HUES6 (cell line): ENCODE results near the gene SAMD5.

Experiments used
- H3K27ac ChIP-seq: 2 replicates; pipeline ENCODE4 v1.7.0; 2013; ENCODE audit warnings: low read depth, mild to moderate bottlenecking, low read length, inconsistent platforms
- H3K27me3 ChIP-seq: 2 replicates; pipeline ENCODE4 v1.6.1; 2013; ENCODE audit warnings: low read length; ENCODE audit not compliant: control insufficient read depth, insufficient read depth
- H3K36me3 ChIP-seq: 2 replicates; pipeline ENCODE4 v1.6.1; 2013; ENCODE audit warnings: low read length; ENCODE audit not compliant: control insufficient read depth, insufficient read depth
- H3K4me1 ChIP-seq: 2 replicates; pipeline ENCODE4 v1.6.1; 2013; ENCODE audit warnings: low read length; ENCODE audit not compliant: control insufficient read depth, insufficient read depth
- H3K4me3 ChIP-seq: 2 replicates; pipeline ENCODE4 v1.5.1; 2013; ENCODE audit warnings: low read depth, low read length
- H3K9ac ChIP-seq: one replicate; pipeline ENCODE4 v1.6.1; 2013; ENCODE audit warnings: mild to moderate bottlenecking, low read length
- H3K9me3 ChIP-seq: 2 replicates; pipeline ENCODE4 v1.6.1; 2013; ENCODE audit warnings: low read depth, low read length; ENCODE audit not compliant: control insufficient read depth, insufficient read depth

Gene SAMD5

DNA sequence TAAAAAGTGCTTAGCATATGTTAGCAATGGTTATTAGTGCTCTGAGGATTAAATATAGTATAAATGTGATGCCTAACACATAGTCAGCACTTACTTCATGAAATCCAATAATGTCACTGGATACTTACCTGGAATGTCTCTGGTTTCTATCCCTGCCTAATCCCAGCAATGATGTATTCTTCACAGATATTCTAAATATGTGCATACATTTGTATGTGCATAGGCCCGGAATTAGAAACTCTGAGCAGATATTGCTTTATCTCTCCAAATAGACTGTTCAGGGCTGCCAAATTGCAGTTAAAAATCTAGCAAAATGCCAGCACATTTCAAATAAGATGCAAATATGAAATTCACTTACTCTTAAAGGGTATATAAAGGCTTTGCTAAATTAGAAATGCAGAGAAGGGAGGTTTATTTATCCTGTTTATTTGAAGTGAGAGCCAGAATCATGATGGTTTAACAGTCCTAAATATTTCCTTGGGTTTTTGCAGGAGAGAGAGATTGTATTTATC lies 81.3 kb downstream of the SAMD5 start:
- no peaks in the 10 kb centered on the region for H3K36me3 ChIP-seq
- no peak overlapping the region for H3K4me3 ChIP-seq
- no peaks in the 10 kb centered on the region for H3K4me1 ChIP-seq
- no peak overlapping the region for H3K9ac ChIP-seq
- H3K27me3 ChIP-seq, result no peaks in the 10 kb centered on the region
- no peak overlapping the region for H3K27ac ChIP-seq
- no peaks in the 10 kb centered on the region for H3K9me3 ChIP-seq

DNA sequence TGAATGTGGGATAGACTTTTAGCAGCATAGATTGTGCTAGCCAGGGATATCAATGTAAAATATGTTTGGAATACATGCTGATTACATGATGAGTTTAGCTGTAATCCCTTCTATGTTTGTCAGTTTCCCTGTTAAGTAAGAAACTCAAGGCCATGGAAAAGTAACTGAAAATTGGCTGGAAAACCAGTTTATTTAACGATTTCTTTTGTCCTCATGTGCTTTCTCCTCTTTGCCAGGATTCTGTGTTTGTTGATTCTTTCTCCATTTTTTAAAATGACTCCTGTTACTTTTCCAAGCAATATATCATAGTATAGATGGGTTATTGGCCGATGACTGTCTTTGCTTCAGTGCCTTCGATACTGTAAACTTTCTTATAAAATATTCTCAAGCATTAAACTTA lies 87.5 kb downstream of the SAMD5 start:
- no peak overlapping the region for H3K27ac ChIP-seq
- no peaks in the 10 kb centered on the region for H3K9me3 ChIP-seq
- no peaks in the 10 kb centered on the region for H3K4me1 ChIP-seq
- H3K36me3 ChIP-seq, result no peaks in the 10 kb centered on the region
- H3K27me3 ChIP-seq, result no peaks in the 10 kb centered on the region
- H3K9ac ChIP-seq, result no peak overlapping the region
- no peak overlapping the region for H3K4me3 ChIP-seq

DNA sequence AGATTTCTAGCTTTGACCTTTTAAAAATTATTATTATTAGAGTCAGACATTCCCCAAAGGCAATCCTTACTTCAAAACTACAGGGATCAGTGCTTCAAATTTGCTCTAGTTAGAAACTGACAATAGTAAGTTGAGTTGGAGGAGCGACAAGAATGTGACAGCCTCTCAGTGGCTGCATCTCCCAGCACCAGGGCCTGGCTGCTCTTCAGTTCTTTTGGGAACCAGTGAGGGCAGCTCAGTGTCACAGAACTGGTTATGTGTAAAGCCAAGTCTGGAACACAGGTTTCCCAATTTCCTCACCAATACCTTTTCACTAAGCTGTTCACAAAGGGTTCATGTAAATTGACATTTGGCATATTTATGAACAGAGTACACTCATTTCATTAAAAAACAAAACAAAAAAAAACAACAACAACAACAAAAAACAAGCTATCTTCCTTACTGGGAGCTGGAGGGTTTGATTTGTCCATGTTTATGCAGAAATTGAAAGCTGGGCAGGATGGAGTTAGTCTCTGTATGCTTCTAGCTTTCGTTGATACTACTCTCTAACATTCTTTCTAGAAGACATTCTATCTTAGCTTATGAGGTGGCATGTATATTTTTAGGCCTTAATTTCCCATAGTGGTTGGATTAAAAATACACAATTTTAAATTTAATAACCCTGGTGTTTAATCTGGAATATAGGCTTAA lies 95.0 kb downstream of the SAMD5 start:
- Histone ChIP-seq H3K27ac (no peak overlapping the region), H3K9me3 (no peaks in the 10 kb centered on the region), H3K4me1 (no peaks in the 10 kb centered on the region), H3K9ac (no peak overlapping the region), H3K27me3 (no peaks in the 10 kb centered on the region), H3K36me3 (no peaks in the 10 kb centered on the region), H3K4me3 (no peak overlapping the region)

DNA sequence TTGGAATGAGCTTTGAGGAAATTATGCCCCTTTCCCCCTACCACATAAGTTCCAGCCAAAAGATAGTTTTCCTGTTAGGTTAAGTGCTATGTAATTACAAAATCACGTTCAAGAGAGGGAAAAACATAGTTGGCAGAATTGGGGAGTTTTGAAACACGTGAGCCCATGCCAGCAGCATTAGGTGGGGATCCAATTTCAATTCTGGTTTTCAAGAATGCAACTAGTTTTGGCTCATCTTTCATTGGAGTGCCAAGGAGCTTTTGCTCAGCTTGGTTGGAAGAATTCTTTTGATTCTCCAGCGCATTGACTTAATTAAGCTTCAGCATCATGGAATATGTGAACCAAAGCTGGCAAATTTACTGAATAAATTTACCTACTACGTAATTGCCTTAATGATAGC lies 95.9 kb downstream of the SAMD5 start:
- Histone ChIP-seq H3K4me1 (no peaks in the 10 kb centered on the region), H3K27me3 (no peaks in the 10 kb centered on the region), H3K36me3 (no peaks in the 10 kb centered on the region), H3K4me3 (no peak overlapping the region), H3K9ac (no peak overlapping the region), H3K27ac (no peak overlapping the region), H3K9me3 (no peaks in the 10 kb centered on the region)

DNA sequence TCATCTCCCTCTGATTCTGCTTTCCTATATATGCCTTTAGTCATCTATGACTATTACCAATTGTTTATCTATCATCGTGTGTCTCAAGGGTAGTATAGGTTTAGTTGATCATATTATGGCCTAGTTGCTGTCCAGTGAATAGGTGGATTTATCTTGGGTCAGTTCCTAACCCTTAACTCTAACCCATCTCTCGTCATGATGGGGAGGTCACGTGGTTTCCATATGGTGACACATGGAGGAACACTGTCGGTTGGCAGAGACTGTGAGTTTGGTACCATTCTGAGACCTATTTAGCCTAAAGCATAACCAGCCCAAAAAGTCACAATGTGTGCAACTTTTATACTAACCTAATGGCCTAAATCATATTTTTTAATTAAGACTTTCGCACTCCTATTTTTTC lies 103.5 kb downstream of the SAMD5 start:
- Histone ChIP-seq H3K9ac (no peak overlapping the region), H3K9me3 (no peaks in the 10 kb centered on the region), H3K4me3 (no peak overlapping the region), H3K27ac (no peak overlapping the region), H3K36me3 (no peaks in the 10 kb centered on the region), H3K4me1 (no peaks in the 10 kb centered on the region), H3K27me3 (no peaks in the 10 kb centered on the region)

DNA sequence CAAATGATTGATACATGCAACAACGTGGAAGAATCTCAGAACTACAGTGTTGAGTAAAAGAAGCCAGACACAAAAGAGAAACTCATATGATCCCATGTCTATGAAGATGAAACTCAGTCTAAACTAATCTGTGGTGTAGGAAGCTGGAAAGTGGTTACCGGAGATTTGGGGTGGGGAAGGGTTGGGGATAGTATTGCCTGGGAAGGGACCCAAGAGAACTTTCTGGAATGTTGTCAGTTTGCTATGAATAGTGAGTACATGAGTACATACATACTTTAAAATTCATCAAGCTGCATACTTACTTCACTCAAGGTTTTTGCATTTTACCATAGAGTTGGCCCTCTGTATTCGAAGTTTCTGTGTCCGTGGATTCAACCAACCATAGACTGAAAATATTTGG lies 106.0 kb downstream of the SAMD5 start:
- Histone ChIP-seq H3K9ac (no peak overlapping the region), H3K9me3 (no peaks in the 10 kb centered on the region), H3K27me3 (no peaks in the 10 kb centered on the region), H3K4me3 (no peak overlapping the region), H3K4me1 (no peaks in the 10 kb centered on the region), H3K36me3 (no peaks in the 10 kb centered on the region), H3K27ac (no peak overlapping the region)

DNA sequence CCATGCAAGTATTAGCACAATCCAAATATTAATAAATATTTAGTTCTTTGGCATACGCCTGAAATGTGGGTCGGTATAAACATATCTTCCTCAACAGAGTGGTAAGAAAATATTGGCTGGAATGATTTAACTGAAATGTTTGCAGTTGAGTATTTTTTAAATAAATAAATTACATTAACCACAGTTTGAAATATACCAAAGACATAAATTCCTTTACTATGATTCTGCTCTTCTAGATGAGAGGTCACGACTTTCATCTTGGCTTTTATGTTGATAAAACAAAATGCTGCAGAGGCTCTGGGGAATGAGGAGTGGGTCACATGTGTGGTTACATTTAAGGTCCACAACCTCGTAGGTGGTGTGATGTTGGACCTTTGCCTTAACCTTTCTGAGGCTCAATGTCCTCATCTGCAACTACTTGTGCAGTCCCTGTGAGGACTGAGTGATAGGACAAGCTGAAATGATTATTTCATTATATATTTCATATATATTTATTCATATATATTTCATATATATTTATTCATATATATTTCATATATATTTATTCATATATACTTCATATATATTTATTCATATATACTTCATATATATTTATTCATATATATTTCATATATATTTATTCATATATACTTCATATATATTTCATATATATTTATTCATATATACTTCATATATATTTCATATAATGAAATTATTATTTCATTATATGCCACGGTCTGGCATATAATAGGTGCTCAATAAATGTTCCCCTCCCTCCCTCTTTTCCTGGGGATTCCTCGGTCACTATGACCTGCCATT lies 107.4 kb downstream of the SAMD5 start:
- Histone ChIP-seq H3K36me3 (no peaks in the 10 kb centered on the region), H3K27me3 (no peaks in the 10 kb centered on the region), H3K9ac (no peak overlapping the region), H3K27ac (no peak overlapping the region), H3K9me3 (no peaks in the 10 kb centered on the region), H3K4me3 (no peak overlapping the region), H3K4me1 (no peaks in the 10 kb centered on the region)

DNA sequence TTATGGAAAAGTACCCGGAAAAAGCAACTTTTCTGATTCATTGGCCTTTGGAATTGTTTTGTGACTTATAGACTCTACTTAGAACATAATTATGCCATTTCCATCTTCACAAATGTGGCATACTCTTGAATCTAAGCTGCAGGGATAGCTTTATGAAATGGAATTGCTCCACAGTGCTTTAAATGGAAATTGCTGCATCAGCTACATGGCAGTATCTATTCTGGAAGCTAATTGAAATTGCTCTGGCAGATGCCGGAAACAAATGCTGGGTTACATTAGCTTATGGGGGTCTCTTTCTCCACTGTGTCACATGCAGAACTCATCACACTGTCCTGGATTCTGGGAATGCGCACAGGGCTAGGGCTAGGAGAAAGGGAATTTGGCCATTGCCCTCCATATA lies 108.9 kb downstream of the SAMD5 start:
- Histone ChIP-seq H3K4me3 (no peak overlapping the region), H3K9me3 (no peaks in the 10 kb centered on the region), H3K4me1 (no peaks in the 10 kb centered on the region), H3K27me3 (no peaks in the 10 kb centered on the region), H3K36me3 (no peaks in the 10 kb centered on the region), H3K27ac (no peak overlapping the region), H3K9ac (no peak overlapping the region)

DNA sequence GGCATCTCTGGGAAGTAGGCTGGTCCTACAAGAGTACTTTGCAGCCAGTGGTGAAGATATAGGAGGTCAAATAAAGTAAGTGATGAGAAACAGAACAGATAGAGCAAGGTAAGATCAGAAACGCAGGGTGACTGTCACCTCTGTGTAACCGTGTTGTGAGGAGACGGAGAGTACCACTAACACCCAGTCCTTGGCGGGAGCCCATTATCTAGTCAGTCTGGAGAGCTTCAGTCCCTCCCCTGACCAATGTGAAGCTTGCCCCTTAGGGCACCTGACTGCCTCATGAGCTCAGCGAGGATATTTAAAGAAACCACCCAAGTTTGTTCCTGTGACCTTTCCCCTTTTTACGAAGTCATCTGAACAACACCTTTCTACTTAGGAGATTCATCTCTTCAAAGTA lies 110.0 kb downstream of the SAMD5 start:
- Histone ChIP-seq H3K4me1 (no peaks in the 10 kb centered on the region), H3K4me3 (no peak overlapping the region), H3K27me3 (no peaks in the 10 kb centered on the region), H3K27ac (no peak overlapping the region), H3K9ac (no peak overlapping the region), H3K36me3 (no peaks in the 10 kb centered on the region), H3K9me3 (no peaks in the 10 kb centered on the region)

DNA sequence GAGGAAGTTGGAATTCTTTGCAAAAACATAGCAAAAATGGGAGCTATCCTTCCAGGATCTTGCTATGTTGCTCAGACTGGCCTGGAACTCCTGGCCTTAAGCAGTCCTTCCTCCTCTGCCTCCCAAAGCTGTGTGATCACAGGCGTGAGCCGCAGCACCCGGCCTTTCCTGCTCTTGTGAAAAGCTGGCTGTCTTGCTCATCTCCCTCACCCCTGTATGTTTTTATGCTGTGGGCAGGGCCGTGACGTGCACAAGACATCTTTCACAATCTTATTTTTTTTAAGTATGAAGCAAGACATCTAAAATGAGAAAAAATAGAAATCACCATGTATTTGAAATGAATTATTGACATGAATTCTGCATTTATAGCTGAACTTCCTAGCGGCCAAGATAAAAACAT lies 110.4 kb downstream of the SAMD5 start:
- Histone ChIP-seq H3K27me3 (no peaks in the 10 kb centered on the region), H3K9ac (no peak overlapping the region), H3K4me3 (no peak overlapping the region), H3K9me3 (no peaks in the 10 kb centered on the region), H3K36me3 (no peaks in the 10 kb centered on the region), H3K4me1 (no peaks in the 10 kb centered on the region), H3K27ac (no peak overlapping the region)
